NCI-H524 (cell line): ENCODE measurements around the gene TLR5.

ENCODE experiments used
- DNase-seq, 2 experiments: peaks; one replicate each; lab custom pipeline; 2025; lab: John Stamatoyannopoulos, UW

The TLR5 gene

DNA sequence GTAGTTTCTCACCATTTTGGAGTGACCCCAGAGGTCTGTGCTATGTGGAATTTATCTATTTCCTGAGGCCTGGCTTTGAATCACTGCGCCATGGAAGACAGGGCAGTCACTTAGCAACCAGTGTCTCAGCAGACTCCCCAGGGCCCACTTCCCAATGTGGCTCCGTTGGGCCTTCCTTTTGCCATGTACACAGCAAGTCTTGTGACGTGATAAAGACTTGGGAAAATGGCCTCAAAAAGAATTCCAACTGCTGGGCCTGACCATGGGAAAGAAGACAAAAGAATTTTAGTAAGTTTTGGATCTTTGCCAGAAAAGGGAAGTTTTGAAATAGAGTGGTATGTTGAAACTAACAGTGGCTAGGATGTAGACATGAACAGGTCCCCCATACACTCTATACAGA, 36.2 kb downstream of the TLR5 start:
- DNase-seq, result no peak

- DNase-seq, result no peak
Observed at GRCh38 chr1:223105568-223105967, 37.5 kb downstream of the TLR5 start.

DNA sequence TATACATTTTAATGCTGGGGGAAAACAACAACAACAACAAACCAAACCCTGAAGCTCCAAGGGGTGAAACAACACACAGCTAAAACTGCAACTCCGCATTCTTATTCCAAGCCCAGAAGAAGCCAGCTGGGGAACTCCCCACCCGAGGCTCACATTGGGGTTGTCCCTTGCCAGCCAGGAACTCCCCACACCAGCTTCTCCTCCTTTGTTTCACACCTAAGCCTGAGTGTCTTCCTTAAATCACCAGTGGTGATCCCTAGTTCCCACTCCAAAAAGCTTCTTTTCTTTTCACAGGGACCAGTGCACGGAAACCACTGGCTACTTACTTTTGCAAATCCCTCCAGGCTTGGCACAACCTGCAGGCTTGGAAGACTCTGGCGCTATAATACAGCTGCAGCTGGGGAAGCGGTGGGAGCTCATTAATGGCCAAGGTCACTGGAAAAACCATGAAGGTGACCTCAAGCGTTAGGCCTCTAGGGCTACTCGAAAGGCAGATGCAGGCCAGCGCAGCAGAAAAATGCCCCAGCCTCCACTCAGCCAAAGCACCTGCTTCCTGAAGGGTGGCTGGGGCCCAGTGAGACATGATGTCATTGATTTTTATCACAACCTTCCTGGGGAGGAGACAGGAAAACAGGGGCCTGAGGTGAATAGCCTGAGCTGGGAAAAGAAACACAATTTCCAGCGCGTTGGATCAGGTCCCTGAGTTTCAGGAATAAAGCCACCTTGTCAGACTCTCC, 40.1 kb downstream of the TLR5 start:
- DNase-seq, result no peak

DNA sequence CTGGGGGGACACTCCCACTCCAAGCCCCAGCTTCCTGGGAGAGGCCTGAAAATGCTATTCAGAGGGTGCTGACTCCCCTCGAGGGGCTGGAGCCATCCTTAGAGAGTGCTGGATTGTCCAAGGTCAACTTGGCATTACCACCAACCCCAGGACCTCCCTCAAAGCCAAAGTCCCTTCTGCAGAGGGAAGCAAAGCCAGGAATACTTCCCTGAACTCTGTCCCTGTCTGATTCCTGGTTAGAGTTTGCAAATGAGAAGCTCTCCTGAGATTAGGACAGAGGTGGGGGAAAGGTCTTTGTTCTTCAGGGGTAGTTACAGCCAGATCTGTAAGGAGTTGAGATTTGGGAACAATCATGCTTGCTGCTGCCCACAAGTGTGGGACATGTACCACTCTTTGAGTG, 45.3 kb downstream of the TLR5 start:
- DNase-seq, result no peak

- no peak for DNase-seq
Observed at GRCh38 chr1:223095870-223096269, 47.2 kb downstream of the TLR5 start.

DNA sequence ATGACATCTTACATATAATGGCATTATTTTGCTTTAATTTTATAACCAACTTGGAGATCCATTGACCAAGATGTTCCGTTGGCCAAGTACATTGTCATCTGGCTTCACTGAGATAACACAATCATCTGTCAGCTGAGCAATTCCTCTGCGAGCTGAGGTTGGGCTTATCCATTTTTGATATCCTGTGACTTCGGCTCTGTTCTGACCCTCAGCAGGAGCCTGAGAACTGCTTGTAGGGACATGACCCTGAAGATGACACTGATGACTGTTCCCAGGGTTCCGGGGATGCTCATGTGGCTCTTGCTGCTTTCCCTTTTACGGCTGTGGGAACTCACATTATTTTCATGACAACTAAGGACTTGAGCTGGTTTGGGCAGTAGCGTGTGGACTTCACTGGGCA, 51.2 kb downstream of the TLR5 start:
- DNase-seq, result no peak

DNA sequence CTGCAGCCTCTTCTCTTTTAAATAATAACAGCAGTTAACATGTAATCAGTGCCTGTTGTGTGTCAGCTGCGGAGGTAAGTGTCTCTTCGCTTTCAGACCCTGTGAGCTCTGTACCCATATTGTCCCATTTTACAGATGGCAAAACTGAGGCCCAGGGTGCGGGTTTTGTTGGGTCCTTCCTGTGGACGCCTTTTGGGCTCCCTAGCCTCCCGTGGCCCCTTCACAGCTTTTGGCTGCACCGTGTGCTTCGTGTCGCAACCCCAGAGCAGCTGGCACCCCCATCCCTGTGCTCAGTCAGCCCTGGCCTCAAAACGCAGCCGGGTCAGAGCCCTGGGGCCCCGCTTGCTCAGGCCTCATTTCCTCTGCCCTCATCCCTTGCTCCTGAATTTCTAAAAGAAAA, 53.8 kb downstream of the TLR5 start:
- no peak for DNase-seq

DNA sequence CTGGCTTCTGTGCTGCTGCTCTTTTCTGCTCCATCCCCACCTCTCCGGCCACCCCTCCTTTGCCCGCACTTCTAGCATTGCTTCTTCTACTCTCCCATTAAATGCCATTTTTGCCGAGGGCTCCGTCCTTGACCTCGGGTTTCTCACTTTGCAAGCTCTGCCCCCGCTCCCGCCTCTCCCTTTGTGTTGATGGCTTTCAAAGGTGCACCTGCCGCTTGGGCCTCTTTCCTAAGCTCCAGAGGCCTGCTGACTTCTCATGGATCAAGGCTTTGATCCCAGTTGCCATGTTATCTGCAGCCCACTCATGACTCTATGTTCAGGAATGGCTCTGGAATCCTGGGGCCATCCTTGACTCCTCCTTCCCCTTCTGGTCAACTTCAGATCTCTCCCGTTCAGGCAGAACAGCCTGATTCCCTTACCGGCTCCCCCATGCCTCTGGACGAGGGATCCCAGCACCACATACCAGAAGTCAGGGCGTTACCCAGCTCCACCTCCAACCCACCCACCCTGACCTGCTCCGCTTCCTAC, 54.3 kb downstream of the TLR5 start:
- no peak for DNase-seq

- DNase-seq, result no peak
Observed at GRCh38 chr1:223087291-223088255, 55.5 kb downstream of the TLR5 start.

GRCh38 chr1:223084464-223084866, 58.6 kb downstream of the TLR5 start:
- no peak for DNase-seq

GRCh38 chr1:223083831-223084230, 59.2 kb downstream of the TLR5 start:
- DNase-seq, result no peak

DNA sequence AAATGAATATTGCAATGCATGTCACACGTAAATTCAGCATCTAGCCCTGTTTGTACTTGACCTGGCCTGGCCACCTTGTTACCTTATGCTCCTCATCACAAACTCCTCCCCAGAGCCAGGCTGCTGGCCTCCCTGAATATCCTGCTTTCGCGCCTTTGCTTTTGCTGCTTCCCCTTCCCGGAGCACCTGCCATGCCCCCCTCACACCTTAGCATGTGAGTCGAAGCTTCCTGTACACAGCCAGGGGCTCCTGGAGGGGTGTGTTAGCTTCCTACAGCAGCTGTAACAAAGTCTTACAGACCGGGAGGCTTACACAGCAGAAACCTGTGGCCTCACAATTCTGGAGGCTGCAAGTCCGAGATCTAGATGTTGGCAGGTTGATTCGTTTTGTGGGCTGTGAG, 60.1 kb downstream of the TLR5 start:
- DNase-seq, result no peak

GRCh38 chr1:223081181-223081994, 61.7 kb downstream of the TLR5 start:
- peak; percentile 92 to 97 for DNase-seq

- DNase-seq, result no peak
Observed at GRCh38 chr1:223079498-223079897, 63.5 kb downstream of the TLR5 start.

- DNase-seq, result peak in 1 of 2 experiments; percentile 11
Observed at GRCh38 chr1:223077247-223077833, 65.7 kb downstream of the TLR5 start.

- no peak for DNase-seq
Observed at GRCh38 chr1:223076362-223076761, 66.7 kb downstream of the TLR5 start.

GRCh38 chr1:223075834-223076233, 67.2 kb downstream of the TLR5 start:
- no peak for DNase-seq

- no peak for DNase-seq
Observed at GRCh38 chr1:223074445-223075300, 68.4 kb downstream of the TLR5 start.

- DNase-seq, result no peak
Observed at GRCh38 chr1:223068900-223069665, 74.0 kb downstream of the TLR5 start.

DNA sequence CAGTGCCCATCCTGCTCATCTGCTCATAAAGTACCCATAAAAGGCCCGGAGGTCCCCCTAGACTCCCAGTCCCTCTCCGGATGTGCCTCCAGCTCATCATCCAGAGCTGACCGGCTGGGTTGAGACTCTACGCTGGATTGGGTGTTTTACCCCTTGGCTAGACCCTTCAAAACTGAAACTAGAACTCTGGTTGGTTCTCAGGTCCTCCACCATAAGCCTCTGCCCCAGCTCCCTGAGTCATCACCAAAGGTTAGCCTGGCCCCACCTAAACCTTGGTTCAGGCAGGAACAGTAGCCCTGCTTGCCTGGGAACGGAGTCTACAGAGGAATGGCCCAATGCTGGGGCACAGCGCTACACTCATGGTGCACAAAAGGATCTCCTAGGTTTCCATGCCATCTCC, 75.1 kb downstream of the TLR5 start:
- no peak for DNase-seq
